Measurements from ENCODE around the gene CPNE4.
"Not testable (repeated sequence)": the region's sequence is repeated elsewhere in the genome, so short reads cannot be mapped to it uniquely, and the experiment has no call there.

The CPNE4 gene

GRCh38 chr3:131898346-131898745, 136.5 kb downstream of the CPNE4 start:
- H3K36me3 ChIP-seq (ENCODE audit: control insufficient read depth in 1 of 2, insufficient read depth in 2 of 2, low read length in 2 of 2): no peaks in the 10 kb centered on the region
- no peak overlapping the region for H3K4me3 ChIP-seq (ENCODE audit: low read depth in 1 of 2, low read length in 2 of 2)
- H3K27ac ChIP-seq (ENCODE audit: low read depth, low read length): no peak overlapping the region
- H3K4me1 ChIP-seq (ENCODE audit: control insufficient read depth in 1 of 2, insufficient read depth in 2 of 2, low read length in 2 of 2): no peaks in the 10 kb centered on the region
- H3K27me3 ChIP-seq (ENCODE audit: control insufficient read depth in 1 of 2, insufficient read depth in 2 of 2, low read length in 2 of 2): no peaks in the 10 kb centered on the region
- H3K9ac ChIP-seq (ENCODE audit: low read depth in 1 of 2, low read length in 2 of 2): no peak overlapping the region
- H3K9me3 ChIP-seq (ENCODE audit: control insufficient read depth in 1 of 2, low read length in 2 of 2): no peaks in the 10 kb centered on the region

GRCh38 chr3:131896285-131896684, 138.5 kb downstream of the CPNE4 start:
- no peaks in the 10 kb centered on the region for H3K36me3 ChIP-seq (ENCODE audit: control insufficient read depth in 1 of 2, insufficient read depth in 2 of 2, low read length in 2 of 2)
- no peaks in the 10 kb centered on the region for H3K27me3 ChIP-seq (ENCODE audit: control insufficient read depth in 1 of 2, insufficient read depth in 2 of 2, low read length in 2 of 2)
- H3K4me3 ChIP-seq (ENCODE audit: low read depth in 1 of 2, low read length in 2 of 2): no peak overlapping the region
- no peak overlapping the region for H3K27ac ChIP-seq (ENCODE audit: low read depth, low read length)
- H3K9me3 ChIP-seq (ENCODE audit: control insufficient read depth in 1 of 2, low read length in 2 of 2): no peaks in the 10 kb centered on the region
- no peaks in the 10 kb centered on the region for H3K4me1 ChIP-seq (ENCODE audit: control insufficient read depth in 1 of 2, insufficient read depth in 2 of 2, low read length in 2 of 2)
- no peak overlapping the region for H3K9ac ChIP-seq (ENCODE audit: low read depth in 1 of 2, low read length in 2 of 2)

DNA sequence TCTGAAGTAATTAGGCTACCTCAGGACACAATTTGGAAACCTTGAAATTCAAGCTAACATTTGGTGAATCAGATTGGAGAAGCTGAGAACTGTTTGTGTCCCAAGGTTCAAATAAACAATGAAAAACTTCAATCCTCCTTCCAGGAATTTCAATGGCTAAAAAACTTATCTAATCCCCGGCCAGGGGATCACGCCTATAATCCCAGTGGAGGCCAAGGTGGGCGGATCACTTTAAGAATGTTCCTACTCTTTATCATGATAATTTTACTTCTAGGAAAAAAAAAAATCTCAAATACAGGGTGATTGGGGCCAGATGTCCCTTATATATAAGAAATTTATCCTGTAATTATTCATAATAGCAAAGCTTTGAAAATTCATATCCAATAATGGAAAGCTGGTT, 139.0 kb downstream of the CPNE4 start:
- Histone ChIP-seq H3K27ac (ENCODE audit: low read depth, low read length) (no peak overlapping the region), H3K9ac (ENCODE audit: low read depth in 1 of 2, low read length in 2 of 2) (no peak overlapping the region), H3K36me3 (ENCODE audit: control insufficient read depth in 1 of 2, insufficient read depth in 2 of 2, low read length in 2 of 2) (no peaks in the 10 kb centered on the region), H3K27me3 (ENCODE audit: control insufficient read depth in 1 of 2, insufficient read depth in 2 of 2, low read length in 2 of 2) (no peaks in the 10 kb centered on the region), H3K4me1 (ENCODE audit: control insufficient read depth in 1 of 2, insufficient read depth in 2 of 2, low read length in 2 of 2) (no peaks in the 10 kb centered on the region), H3K4me3 (ENCODE audit: low read depth in 1 of 2, low read length in 2 of 2) (no peak overlapping the region), H3K9me3 (ENCODE audit: control insufficient read depth in 1 of 2, low read length in 2 of 2) (no peaks in the 10 kb centered on the region)

DNA sequence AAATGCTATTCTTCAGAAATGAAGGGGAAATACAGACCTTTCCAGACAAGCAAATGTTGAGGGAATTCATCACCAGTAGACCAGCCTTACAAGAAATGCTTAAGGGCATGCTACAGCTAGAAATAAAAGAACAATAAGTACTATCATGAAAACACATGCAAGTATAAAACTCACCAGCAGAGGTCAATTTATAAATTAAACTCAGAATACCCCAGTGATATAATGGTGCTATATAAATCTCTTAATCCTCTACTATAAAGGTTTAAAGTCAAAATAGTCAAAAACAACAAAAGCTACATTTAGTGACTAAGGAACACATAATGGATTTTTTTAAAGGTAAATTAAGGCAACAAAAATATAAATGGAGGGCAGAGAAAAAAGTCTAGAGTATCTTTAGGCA, 142.5 kb downstream of the CPNE4 start:
- Histone ChIP-seq H3K9me3 (ENCODE audit: control insufficient read depth in 1 of 2, low read length in 2 of 2) (no peaks in the 10 kb centered on the region), H3K36me3 (ENCODE audit: control insufficient read depth in 1 of 2, insufficient read depth in 2 of 2, low read length in 2 of 2) (no peaks in the 10 kb centered on the region), H3K27me3 (ENCODE audit: control insufficient read depth in 1 of 2, insufficient read depth in 2 of 2, low read length in 2 of 2) (no peaks in the 10 kb centered on the region), H3K4me1 (ENCODE audit: control insufficient read depth in 1 of 2, insufficient read depth in 2 of 2, low read length in 2 of 2) (no peaks in the 10 kb centered on the region), H3K9ac (ENCODE audit: low read depth in 1 of 2, low read length in 2 of 2) (no peak overlapping the region), H3K27ac (ENCODE audit: low read depth, low read length) (no peak overlapping the region), H3K4me3 (ENCODE audit: low read depth in 1 of 2, low read length in 2 of 2) (no peak overlapping the region)

DNA sequence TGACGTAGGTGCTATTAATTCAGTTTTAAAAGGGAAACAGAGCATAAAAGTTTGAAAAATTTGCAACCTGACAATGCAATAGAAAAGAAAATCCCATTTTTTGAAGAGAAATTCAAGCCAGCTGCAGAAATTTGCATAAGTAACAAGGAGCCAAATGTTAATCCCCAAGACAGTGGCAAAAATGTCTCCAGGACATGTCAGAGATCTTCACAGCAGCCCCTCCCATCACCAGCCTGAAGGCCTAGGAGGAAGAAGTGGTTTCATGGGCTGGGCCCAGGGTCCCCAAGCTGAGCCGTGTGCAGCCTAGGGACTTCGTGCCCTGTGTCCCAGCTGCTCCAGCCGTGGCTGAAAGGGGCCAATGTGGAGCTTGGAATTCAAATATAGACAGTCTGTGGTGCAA, 148.9 kb downstream of the CPNE4 start:
- H3K9ac ChIP-seq (ENCODE audit: low read depth in 1 of 2, low read length in 2 of 2); H3K9me3 ChIP-seq (ENCODE audit: control insufficient read depth in 1 of 2, low read length in 2 of 2); H3K27me3 ChIP-seq (ENCODE audit: control insufficient read depth in 1 of 2, insufficient read depth in 2 of 2, low read length in 2 of 2); H3K4me1 ChIP-seq (ENCODE audit: control insufficient read depth in 1 of 2, insufficient read depth in 2 of 2, low read length in 2 of 2); H3K4me3 ChIP-seq (ENCODE audit: low read depth in 1 of 2, low read length in 2 of 2); H3K27ac ChIP-seq (ENCODE audit: low read depth, low read length); H3K36me3 ChIP-seq (ENCODE audit: control insufficient read depth in 1 of 2, insufficient read depth in 2 of 2, low read length in 2 of 2): not testable (repeated sequence)

DNA sequence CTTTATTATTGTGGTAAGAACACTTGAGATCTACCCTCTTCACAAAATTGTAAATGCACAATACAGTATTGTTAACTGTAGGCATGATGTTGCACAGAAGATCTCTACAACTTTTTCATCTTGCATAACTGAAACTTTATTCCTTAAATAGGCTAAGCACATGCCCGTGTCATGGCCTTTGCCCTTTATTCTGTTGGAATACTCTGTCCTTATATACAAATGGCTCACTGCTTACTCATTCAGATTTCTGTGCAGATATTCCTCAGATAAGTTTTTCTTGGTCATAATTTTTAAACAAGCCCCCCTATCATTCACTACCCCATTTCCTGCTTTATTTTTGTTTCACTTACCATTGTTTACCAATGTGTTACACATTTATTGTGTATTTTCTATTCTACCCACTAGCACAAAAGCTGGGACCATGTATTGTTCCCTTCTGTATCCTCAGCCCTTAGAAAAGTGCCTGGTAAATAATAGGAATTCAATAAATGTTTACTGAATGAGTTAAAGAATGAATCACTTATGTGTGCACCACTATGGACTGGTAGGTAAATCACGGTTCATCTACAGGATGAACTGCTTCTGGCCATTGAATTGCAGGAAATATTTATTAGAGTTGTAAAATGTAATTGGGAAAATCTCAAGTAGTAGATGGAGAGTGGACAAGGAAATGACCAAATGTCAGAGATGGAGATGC, 151.0 kb downstream of the CPNE4 start:
- H3K9me3 ChIP-seq (ENCODE audit: control insufficient read depth in 1 of 2, low read length in 2 of 2): no peaks in the 10 kb centered on the region
- H3K36me3 ChIP-seq (ENCODE audit: control insufficient read depth in 1 of 2, insufficient read depth in 2 of 2, low read length in 2 of 2): no peaks in the 10 kb centered on the region
- H3K27me3 ChIP-seq (ENCODE audit: control insufficient read depth in 1 of 2, insufficient read depth in 2 of 2, low read length in 2 of 2): no peaks in the 10 kb centered on the region
- no peak overlapping the region for H3K4me3 ChIP-seq (ENCODE audit: low read depth in 1 of 2, low read length in 2 of 2)
- H3K9ac ChIP-seq (ENCODE audit: low read depth in 1 of 2, low read length in 2 of 2): no peak overlapping the region
- no peaks in the 10 kb centered on the region for H3K4me1 ChIP-seq (ENCODE audit: control insufficient read depth in 1 of 2, insufficient read depth in 2 of 2, low read length in 2 of 2)
- H3K27ac ChIP-seq (ENCODE audit: low read depth, low read length): no peak overlapping the region

GRCh38 chr3:131883086-131883485, 151.7 kb downstream of the CPNE4 start:
- H3K27ac ChIP-seq (ENCODE audit: low read depth, low read length): no peak overlapping the region
- no peaks in the 10 kb centered on the region for H3K27me3 ChIP-seq (ENCODE audit: control insufficient read depth in 1 of 2, insufficient read depth in 2 of 2, low read length in 2 of 2)
- H3K9me3 ChIP-seq (ENCODE audit: control insufficient read depth in 1 of 2, low read length in 2 of 2): no peaks in the 10 kb centered on the region
- no peaks in the 10 kb centered on the region for H3K4me1 ChIP-seq (ENCODE audit: control insufficient read depth in 1 of 2, insufficient read depth in 2 of 2, low read length in 2 of 2)
- no peak overlapping the region for H3K4me3 ChIP-seq (ENCODE audit: low read depth in 1 of 2, low read length in 2 of 2)
- no peaks in the 10 kb centered on the region for H3K36me3 ChIP-seq (ENCODE audit: control insufficient read depth in 1 of 2, insufficient read depth in 2 of 2, low read length in 2 of 2)
- H3K9ac ChIP-seq (ENCODE audit: low read depth in 1 of 2, low read length in 2 of 2): no peak overlapping the region

GRCh38 chr3:131881777-131882176, 153.0 kb downstream of the CPNE4 start:
- no peak overlapping the region for H3K27ac ChIP-seq (ENCODE audit: low read depth, low read length)
- no peaks in the 10 kb centered on the region for H3K9me3 ChIP-seq (ENCODE audit: control insufficient read depth in 1 of 2, low read length in 2 of 2)
- H3K27me3 ChIP-seq (ENCODE audit: control insufficient read depth in 1 of 2, insufficient read depth in 2 of 2, low read length in 2 of 2): no peaks in the 10 kb centered on the region
- no peak overlapping the region for H3K9ac ChIP-seq (ENCODE audit: low read depth in 1 of 2, low read length in 2 of 2)
- H3K4me3 ChIP-seq (ENCODE audit: low read depth in 1 of 2, low read length in 2 of 2): no peak overlapping the region
- no peaks in the 10 kb centered on the region for H3K36me3 ChIP-seq (ENCODE audit: control insufficient read depth in 1 of 2, insufficient read depth in 2 of 2, low read length in 2 of 2)
- no peaks in the 10 kb centered on the region for H3K4me1 ChIP-seq (ENCODE audit: control insufficient read depth in 1 of 2, insufficient read depth in 2 of 2, low read length in 2 of 2)

DNA sequence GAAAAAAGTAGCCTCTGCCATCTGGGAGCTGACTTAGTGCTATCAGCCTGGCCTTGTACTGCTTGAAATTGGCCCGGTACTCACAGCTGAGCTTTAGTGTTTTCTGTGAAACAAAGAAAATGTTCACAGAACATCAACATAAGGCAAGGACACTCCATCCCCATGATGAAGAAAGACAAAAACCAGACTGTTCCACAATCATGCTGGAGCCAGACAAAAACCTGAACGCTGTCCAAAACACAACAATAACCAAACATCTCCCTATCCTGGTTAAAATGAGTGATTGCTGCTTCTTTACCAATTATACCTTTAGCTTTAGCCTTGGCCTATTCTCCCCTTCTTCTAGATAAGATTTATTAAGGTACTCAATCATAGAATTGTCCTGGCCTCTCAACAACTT, 153.9 kb downstream of the CPNE4 start:
- Histone ChIP-seq H3K36me3 (ENCODE audit: control insufficient read depth in 1 of 2, insufficient read depth in 2 of 2, low read length in 2 of 2) (no peaks in the 10 kb centered on the region), H3K27ac (ENCODE audit: low read depth, low read length) (no peak overlapping the region), H3K4me1 (ENCODE audit: control insufficient read depth in 1 of 2, insufficient read depth in 2 of 2, low read length in 2 of 2) (no peaks in the 10 kb centered on the region), H3K9ac (ENCODE audit: low read depth in 1 of 2, low read length in 2 of 2) (no peak overlapping the region), H3K27me3 (ENCODE audit: control insufficient read depth in 1 of 2, insufficient read depth in 2 of 2, low read length in 2 of 2) (no peaks in the 10 kb centered on the region), H3K9me3 (ENCODE audit: control insufficient read depth in 1 of 2, low read length in 2 of 2) (no peaks in the 10 kb centered on the region), H3K4me3 (ENCODE audit: low read depth in 1 of 2, low read length in 2 of 2) (no peak overlapping the region)

- Histone ChIP-seq H3K9me3 (ENCODE audit: control insufficient read depth in 1 of 2, low read length in 2 of 2) (no peaks in the 10 kb centered on the region), H3K4me1 (ENCODE audit: control insufficient read depth in 1 of 2, insufficient read depth in 2 of 2, low read length in 2 of 2) (no peaks in the 10 kb centered on the region), H3K27me3 (ENCODE audit: control insufficient read depth in 1 of 2, insufficient read depth in 2 of 2, low read length in 2 of 2) (no peaks in the 10 kb centered on the region), H3K9ac (ENCODE audit: low read depth in 1 of 2, low read length in 2 of 2) (no peak overlapping the region), H3K27ac (ENCODE audit: low read depth, low read length) (no peak overlapping the region), H3K36me3 (ENCODE audit: control insufficient read depth in 1 of 2, insufficient read depth in 2 of 2, low read length in 2 of 2) (no peaks in the 10 kb centered on the region), H3K4me3 (ENCODE audit: low read depth in 1 of 2, low read length in 2 of 2) (no peak overlapping the region)
Observed at GRCh38 chr3:131868203-131868602, 166.6 kb downstream of the CPNE4 start.

DNA sequence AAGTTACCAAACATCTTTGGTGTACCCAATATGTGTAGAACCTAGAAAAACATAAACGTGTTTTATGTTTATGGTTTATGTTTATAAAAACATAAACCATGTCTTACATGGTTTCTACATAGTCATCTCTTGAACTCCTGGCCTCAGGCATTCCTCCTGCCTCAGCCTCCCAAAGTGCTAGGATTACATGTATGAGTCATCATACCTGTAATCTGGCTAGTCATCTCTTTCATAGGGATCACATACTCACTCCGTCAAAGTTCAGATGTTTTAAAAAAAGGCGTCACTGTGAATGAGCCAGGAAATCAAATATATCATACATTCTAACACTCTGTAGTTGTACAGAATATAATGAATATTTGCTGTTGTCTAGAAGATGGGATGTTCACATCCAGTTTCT, 178.6 kb downstream of the CPNE4 start:
- H3K4me3 ChIP-seq (ENCODE audit: low read depth in 1 of 2, low read length in 2 of 2): no peak overlapping the region
- no peak overlapping the region for H3K9ac ChIP-seq (ENCODE audit: low read depth in 1 of 2, low read length in 2 of 2)
- H3K9me3 ChIP-seq (ENCODE audit: control insufficient read depth in 1 of 2, low read length in 2 of 2): no peaks in the 10 kb centered on the region
- H3K27me3 ChIP-seq (ENCODE audit: control insufficient read depth in 1 of 2, insufficient read depth in 2 of 2, low read length in 2 of 2): no peaks in the 10 kb centered on the region
- no peaks in the 10 kb centered on the region for H3K4me1 ChIP-seq (ENCODE audit: control insufficient read depth in 1 of 2, insufficient read depth in 2 of 2, low read length in 2 of 2)
- no peaks in the 10 kb centered on the region for H3K36me3 ChIP-seq (ENCODE audit: control insufficient read depth in 1 of 2, insufficient read depth in 2 of 2, low read length in 2 of 2)
- no peak overlapping the region for H3K27ac ChIP-seq (ENCODE audit: low read depth, low read length)
